GM18873 (cell line): ENCODE results near the gene SERPINE1.
"Not testable (repeated sequence)": the region's sequence is repeated elsewhere in the genome, so short reads cannot be mapped to it uniquely, and the experiment has no call there.

Source experiments
- ATAC-seq: cut with Tn5 transposase; IDR thresholded peaks from one replicate; pipeline ENCODE4 v1.9.1; 2021; ENCODE audit warnings: mild to moderate bottlenecking, moderate library complexity, moderate number of reproducible peaks; ENCODE audit not compliant: unreplicated experiment, low FRiP score

The SERPINE1 gene

DNA sequence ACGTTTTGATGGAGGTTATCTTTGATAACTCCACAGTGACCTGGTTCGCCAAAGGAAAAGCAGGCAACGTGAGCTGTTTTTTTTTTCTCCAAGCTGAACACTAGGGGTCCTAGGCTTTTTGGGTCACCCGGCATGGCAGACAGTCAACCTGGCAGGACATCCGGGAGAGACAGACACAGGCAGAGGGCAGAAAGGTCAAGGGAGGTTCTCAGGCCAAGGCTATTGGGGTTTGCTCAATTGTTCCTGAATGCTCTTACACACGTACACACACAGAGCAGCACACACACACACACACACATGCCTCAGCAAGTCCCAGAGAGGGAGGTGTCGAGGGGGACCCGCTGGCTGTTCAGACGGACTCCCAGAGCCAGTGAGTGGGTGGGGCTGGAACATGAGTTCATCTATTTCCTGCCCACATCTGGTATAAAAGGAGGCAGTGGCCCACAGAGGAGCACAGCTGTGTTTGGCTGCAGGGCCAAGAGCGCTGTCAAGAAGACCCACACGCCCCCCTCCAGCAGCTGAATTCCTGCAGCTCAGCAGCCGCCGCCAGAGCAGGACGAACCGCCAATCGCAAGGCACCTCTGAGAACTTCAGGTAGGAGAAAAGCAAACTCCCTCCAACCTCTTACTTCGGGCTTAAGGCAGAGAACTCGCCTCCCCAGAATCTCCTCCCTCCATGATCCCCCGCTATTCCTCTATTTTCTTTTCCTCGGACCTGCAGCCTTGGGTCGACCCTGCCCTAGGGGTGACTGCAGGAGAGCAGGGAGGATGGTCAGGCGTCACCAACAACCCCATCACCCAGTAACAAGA lies at the start of gene SERPINE1:
Gene SERPINE1, plus strand, starts transcription at position 454 of the 809 bp plus-strand sequence. CDS start 1,290 bp downstream, outside the sequence.
- ATAC-seq, result peak; percentile 43

DNA sequence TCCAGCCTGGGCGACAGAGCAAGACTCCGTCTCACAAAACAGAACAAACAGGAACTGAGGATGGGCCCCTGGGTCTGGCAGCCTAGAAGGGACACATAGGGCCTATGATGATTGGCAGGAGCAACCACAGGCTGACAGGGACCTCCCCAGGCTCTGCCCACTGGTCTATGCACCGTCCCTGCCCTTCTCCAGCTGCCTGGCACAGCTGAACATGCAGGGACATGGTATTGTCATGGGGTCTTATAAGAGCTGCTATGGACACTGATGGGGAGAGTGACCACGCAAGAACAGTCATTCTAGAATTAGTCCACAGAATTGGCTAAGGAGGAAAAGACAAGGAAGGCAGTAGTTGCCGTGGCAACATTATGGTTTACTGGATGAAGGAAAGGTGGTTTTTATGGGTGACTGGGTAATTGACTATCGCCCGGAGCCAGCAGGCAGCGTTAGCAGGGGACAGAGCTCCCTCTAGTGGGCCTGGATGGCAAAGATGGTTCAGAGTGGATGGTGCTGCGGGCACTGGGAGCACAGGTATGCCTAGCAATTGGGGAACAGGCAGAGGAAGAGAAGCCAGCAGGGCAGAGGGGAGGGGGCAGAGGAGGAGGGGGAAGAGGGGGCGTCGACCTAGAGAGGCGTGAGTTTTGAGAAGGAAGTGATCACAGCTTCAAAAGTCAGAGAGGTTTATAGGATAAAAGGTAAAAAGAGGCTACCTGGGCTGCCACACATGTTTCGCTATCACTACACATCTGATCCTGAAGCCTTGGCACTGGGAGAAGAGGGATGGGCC lies 49.4 kb upstream of the SERPINE1 start:
- ATAC-seq, result peak; percentile 77

DNA sequence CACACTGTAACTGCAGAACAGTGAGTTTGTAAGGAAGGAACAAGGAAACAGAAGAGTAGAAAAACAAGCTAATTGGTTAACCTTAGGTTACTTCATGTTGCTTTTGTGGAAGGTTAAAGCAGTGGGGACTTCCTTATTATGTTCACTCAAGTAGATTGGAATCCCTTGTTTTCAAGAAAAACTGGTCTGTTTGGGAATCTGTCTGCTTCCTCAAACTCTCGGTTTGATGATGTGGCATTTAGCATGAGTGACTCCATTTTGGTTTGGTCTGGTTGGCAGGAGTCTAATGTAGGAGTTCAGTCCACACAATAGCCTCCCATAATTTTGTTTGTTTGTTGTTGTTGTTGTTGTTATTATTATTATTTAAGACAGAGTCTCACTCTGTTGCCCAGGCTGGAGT lies 45.5 kb upstream of the SERPINE1 start:
- no peak for ATAC-seq

DNA sequence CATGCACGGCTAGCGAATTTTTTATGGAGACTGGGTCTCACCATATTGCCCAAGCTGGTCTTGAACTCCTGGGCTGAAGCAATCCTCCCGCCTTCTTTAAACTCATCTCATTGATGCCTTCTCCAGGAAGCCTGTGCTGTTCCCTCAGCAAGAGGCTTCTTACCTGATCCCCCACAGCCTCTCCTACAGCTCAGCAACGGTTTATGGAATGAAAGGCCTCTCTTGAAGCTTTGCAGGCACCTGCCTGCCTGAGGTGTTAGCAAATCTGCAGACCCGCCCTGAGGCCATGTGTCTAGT lies 42.1 kb upstream of the SERPINE1 start:
- peak; percentile 30 for ATAC-seq

DNA sequence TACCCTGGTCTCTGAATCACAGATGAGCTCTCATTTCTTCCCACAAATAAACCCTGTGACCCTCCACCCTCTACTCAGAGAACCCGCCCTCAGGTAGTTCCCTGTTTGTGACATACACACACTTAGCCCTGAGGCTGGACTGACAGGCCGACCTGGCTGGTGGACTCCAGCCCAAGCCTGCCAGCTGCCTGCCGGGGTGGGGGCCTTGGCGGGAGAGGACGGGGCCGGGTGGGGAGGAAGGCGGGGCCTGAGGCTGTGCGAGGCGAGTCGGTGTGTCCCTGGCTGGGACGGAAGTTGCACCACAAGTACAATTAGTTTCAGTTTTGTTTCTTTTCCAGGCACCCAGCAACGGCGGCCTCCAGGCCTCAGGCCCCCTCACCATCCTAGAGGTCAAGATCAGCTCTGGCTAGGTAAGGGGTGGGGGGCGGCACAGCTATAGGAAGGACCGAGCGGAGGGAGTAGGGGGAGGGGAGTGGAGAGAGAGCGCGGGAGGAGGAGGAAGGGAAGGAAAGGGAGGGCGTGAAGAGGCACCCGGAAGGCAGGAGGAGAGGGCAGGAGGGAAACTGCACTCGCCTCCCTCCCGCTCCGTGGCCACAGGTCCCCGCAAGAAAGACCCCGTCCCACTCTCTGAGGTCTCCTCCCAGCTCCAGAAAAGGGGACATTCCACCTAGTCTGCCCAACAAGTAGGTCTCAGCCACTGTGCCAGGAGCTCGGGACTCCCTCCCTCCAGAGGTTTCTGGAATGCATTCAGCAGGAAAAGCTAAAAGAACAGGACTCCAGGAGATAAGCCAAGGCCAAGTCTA lies 41.5 kb upstream of the SERPINE1 start, which contains the start of gene TRIM56:
Gene TRIM56, plus strand, starts transcription at position 320 of the 803 bp plus-strand sequence. CDS start 1,832 bp downstream, outside the sequence.
- ATAC-seq, result peak; percentile 76

DNA sequence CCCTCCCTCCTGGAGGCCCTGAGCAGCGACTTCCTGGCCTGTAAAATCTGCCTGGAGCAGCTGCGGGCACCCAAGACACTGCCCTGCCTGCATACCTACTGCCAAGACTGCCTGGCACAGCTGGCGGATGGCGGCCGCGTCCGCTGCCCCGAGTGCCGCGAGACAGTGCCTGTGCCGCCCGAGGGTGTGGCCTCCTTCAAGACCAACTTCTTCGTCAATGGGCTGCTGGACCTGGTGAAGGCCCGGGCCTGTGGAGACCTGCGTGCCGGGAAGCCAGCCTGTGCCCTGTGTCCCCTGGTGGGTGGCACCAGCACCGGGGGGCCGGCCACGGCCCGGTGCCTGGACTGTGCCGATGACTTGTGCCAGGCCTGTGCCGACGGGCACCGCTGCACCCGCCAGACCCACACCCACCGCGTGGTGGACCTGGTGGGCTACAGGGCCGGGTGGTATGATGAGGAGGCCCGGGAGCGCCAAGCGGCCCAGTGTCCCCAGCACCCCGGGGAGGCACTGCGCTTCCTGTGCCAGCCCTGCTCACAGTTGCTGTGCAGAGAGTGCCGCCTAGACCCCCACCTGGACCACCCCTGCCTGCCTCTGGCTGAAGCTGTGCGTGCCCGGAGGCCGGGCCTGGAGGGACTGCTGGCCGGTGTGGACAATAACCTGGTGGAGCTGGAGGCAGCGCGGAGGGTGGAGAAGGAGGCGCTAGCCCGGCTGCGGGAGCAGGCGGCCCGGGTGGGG lies 39.4 kb upstream of the SERPINE1 start:
- no peak for ATAC-seq

DNA sequence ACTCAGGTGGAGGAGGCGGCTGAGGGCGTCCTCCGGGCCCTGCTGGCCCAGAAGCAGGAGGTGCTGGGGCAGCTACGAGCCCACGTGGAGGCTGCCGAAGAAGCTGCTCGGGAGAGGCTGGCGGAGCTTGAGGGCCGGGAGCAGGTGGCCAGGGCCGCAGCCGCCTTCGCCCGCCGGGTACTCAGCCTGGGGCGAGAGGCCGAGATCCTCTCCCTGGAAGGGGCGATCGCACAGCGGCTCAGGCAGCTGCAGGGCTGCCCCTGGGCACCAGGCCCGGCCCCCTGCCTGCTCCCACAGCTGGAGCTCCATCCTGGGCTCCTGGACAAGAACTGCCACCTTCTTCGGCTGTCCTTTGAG lies 38.9 kb upstream of the SERPINE1 start:
- ATAC-seq, result no peak

DNA sequence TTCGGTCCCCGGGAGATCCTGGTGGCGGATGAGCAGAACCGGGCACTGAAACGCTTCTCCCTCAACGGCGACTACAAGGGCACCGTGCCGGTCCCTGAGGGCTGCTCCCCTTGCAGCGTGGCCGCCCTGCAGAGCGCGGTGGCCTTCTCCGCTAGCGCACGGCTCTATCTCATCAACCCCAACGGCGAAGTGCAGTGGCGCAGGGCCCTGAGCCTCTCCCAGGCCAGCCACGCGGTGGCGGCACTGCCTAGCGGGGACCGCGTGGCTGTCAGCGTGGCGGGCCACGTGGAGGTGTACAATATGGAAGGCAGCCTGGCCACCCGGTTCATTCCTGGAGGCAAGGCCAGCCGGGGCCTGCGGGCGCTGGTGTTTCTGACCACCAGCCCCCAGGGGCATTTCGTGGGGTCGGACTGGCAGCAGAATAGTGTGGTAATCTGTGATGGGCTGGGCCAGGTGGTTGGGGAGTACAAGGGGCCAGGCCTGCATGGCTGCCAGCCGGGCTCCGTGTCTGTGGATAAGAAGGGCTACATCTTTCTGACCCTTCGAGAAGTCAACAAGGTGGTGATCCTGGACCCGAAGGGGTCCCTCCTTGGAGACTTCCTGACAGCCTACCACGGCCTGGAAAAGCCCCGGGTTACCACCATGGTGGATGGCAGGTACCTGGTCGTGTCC lies 37.9 kb upstream of the SERPINE1 start:
- no peak for ATAC-seq

DNA sequence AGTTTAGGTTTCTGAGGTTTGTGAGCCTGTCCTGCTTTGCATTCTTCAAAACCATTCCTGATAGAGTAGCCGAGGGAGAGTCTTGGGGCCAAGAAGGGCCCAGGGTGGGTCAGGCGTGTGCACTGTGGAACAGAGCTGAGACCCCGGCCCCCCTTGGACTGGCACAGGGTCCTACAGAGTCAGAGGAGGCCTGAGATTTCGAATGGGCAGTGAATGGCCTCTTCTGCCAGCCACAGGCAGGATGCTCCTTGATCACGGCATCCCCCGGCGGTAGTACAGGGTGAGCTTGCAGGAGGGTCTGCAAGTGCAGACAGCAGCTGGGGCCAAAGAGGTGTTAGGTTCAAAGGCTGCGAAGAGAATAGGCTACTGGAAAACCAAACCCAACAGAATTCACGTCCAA lies 37.0 kb upstream of the SERPINE1 start:
- ATAC-seq, result no peak

DNA sequence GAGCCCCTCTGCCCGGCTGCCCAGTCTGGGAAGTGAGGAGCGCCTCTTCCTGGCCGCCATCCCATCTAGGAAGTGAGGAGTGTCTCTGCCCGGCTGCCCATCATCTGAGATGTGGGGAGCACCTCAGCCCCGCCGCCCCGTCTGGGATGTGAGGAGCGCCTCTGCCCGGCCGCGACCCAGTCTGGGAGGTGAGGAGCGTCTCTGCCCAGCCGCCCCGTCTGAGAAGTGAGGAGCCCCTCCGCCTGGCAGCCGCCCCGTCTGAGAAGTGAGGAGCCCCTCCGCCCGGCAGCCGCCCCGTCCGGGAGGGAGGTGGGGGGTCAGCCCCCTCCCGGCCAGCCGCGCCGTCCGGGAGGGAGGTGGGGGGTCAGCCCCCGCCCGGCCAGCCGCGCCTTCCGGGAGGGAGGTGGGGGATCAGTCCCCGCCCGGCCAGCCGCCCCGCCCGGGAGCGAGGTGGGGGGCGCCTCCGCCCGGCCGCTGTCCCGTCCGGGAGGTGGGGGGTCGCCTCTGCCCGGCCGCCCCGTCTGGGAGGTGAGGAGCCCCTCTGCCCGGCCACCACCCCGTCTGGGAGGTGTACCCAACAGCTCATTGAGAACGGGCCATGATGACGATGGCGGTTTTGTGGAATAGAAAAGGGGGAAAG lies 34.5 kb upstream of the SERPINE1 start:
- ATAC-seq, result not testable (repeated sequence)

DNA sequence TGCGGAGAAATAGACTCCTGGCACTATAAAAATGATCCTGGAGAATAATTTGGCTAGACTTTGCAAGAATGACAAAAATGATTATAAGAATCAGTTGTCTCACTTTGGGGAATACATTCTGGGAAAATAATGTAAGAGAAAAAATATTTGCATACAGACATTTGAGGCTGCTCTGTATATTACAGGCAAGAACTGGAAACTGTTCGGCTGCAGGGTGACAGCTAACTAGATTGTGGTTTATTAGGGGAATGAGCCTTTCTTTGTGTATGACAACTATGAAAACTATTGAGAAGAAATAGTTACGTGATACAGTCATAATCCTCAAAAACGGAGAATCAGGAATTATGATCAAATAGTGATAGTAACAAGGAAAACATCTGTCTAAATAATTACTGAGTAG lies 33.0 kb upstream of the SERPINE1 start:
- ATAC-seq, result no peak

DNA sequence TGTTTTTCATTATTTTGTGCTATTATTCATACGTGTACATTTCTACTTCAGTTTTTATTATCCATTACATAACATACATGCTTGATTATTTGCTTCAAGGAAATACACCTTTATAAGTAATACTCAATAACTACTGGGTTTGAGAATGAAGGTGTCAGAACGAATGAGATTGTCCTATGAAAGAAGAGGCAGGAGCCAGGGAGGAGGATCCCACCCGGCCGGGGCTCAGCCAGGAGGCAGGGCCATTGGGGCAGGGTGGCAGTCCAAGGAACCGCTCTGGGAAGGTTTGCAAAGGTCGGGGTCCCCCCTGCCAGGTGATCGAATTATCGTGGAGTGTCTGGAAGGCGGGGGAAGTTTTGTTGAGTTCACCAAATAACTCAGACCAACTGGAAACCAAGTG lies 32.5 kb upstream of the SERPINE1 start:
- ATAC-seq, result no peak

DNA sequence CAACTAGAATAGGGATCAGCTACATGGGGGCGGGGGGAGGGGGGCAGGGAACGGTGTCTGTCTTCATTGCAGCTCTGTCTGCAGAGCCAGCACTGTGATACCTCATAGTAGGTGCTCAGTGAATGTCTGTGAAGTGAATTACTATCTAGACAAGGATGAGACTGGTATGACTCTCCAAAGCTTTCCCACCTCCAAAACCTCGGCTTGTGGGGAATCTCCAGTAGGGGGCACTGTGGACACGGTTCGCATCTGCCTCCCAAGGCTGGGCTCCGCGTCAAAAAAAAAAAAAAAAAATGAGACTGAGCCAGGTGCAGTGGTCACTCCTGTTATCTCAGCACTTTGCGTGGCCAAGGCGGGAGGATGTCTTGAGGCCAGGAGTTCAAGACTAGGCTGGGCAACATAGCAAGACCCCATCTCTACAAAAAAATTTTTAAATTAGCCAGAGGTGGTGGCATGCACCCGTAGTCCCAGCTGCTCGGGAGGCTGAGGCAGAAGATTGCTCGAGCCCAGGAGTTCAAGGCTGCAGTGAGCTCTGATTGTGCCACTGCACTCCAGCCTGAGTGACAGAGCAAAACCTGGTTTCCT lies 32.0 kb upstream of the SERPINE1 start:
- no peak for ATAC-seq

DNA sequence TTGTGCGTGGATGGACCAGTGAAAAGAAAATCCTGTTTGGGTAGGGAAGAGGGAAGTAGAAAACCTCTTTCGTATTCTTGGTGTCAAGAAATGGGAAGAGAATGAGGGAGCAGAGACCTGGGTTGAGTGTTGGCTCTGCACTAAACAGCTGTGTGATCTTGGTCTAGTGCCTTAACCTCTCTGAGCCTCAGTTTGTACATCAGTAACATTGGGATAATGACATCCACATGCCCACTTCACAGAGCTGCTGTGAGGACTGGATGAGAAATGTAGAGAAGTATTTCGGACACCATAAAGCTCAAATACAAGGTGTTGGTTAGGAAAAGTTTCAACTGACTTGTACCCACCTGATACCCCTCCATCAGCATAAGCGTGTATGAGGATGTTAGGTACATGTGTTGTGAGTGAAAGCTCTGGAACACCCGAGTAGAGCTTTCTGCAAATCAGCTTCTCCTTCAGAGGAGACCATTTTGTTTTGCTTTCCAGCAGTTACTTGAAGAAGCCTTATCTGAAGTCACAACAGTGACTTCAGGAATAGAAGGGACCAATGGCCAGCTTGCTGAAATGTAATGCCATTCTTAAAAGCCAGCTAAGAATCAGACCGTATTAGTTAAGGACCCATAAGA lies 30.5 kb upstream of the SERPINE1 start:
- ATAC-seq, result no peak

DNA sequence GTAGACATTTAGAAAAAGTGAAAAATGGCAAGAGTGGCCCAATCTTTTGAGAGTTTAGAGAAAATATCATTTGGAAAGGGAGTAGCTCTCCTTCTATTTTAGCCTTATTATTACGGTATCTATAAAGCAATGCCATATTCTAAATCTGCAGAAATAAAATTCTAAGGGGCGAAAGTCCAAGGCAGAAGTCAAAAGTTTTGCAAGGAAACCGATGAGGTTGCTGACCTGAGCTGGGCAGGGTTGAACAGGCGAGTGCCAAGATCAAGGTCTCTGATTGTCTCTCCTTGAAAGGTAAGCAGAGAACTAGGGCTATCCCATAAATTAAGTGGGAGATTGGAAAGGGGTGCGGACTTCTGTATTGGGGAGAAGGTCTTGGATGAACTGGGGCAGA lies 30.0 kb upstream of the SERPINE1 start:
- no peak for ATAC-seq

DNA sequence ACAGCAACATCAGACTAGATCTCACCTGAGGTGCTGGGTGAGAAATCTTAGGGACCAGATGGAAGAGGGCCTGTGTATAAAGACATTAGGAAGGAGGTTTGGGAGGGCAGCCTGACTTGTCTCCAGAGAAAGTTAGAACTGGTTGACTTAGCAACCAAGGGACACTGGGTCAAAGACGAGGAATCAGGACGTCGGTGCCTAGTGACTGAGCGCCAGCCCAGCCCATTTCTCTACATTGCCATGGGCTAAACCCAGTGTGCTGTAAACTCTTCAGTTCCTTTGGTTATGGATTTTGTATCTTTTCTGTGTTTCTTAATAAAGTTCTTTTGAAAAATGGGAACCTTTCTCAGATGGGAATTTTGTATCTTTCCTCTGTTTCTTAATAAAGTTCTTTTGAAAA lies 29.3 kb upstream of the SERPINE1 start:
- ATAC-seq, result no peak

DNA sequence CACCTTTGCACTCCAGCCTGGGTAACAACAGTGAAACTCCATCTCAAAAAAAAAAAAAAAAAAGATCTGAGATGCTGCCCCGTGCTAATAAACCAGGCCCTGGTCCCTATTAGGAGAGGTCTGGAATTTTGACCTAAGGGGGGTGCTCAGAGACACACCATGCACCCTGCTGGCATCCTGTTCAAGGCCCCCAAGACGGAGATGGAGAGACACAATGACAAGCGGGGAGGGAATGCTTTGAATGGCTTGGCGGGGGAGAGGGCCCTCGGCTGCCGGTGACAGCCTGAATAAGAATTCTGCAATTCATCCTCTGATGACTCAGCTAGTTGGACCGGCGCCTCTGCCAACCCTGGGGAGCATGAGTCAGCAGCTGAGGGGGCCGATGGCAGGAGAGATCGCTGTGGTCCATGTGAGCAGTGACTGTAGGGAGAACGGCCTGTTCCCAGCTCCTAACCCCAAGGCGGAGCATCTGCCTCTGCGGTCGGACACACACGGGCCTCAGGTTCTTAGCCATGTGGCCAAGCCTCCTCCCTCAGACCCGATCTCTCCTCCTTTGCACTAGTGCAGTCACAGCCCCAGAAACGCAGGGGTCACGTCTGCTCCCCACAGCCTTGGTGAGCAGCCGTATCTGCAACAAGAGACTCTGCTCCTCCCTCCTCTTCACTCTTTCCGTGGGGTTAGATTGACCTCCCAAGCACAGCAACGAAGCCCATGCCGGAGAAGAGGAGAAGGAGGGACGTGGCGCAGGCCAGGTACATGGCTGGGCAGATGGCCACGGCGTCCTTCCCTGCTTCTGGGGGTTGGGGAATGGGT lies 26.7 kb upstream of the SERPINE1 start:
- no peak for ATAC-seq
